Right lobe of liver (tissue), 6 donors: ENCODE measurements around the gene MFAP5. TPM values are rescaled to one million over a fixed set of nuclear protein-coding genes. Genes with fewer than 3 reads are reported as not detected.
"Not testable (repeated sequence)": the region's sequence is repeated elsewhere in the genome, so short reads cannot be mapped to it uniquely, and the experiment has no call there.

Experiments used
- ATAC-seq, 4 donors: fragments of 200-7000 bp; cut with Tn5 transposase; one replicate each; pipeline ENCODE4 v1.9.1; 2020; ENCODE audit warnings: mild to moderate bottlenecking in 4 of 4, moderate library complexity in 4 of 4
- DNase-seq, 3 donors: peaks; one replicate each; pipeline ENCODE4 v3.0.0-alpha.2; 2020
- H3K27ac ChIP-seq, 3 donors: fragments of 200-600 bp; one replicate each; pipeline ENCODE4 v1.8.0; 2022
- H3K27me3 ChIP-seq, 2 donors: fragments of 200-600 bp; one replicate each; pipeline ENCODE4 v1.8.0; 2022
- H3K36me3 ChIP-seq, 4 donors: fragments of 200-600 bp; sonication (generic) in 1 of 4; one replicate each; pipeline versions ENCODE4 v1.5.1 to v1.8.0; 2017 to 2022; ENCODE audit warnings: control low read depth in 1 of 4
- H3K4me1 ChIP-seq, 4 donors: fragments of 200-600 bp; sonication (generic) in 1 of 4; one replicate each; pipeline versions ENCODE4 v1.5.1 to v1.8.0; 2017 to 2022; ENCODE audit warnings: control low read depth in 1 of 4
- H3K4me3 ChIP-seq, 3 donors: fragments of 200-600 bp; one replicate each; pipeline ENCODE4 v1.8.0; 2022
- H3K9me3 ChIP-seq, 4 donors: fragments of 200-600 bp; sonication (generic) in 1 of 4; one replicate each; pipeline versions ENCODE4 v1.5.1 to v1.8.0; 2017 to 2022; ENCODE audit warnings: control low read depth in 1 of 4
- POLR2A ChIP-seq: fragments of 450-650 bp; IDR thresholded peaks from one replicate; pipeline ENCODE4 v1.6.1; 2017; ENCODE audit warnings: antibody characterized with exemption, mild to moderate bottlenecking
- WGBS: methylation state at CpG from one replicate; pipeline ENCODE4 v1.1.6; 2018; ENCODE audit warnings: low coverage, low lambda C conversion rate; ENCODE audit not compliant: insufficient coverage; ENCODE audit errors: missing lambda C conversion rate; 5-methylcytosine and 5-hydroxymethylcytosine counted together
- intact Hi-C, 2 donors: fragments of 100-400 bp; cut with DNase I; formaldehyde crosslinking; loops; one replicate each; pipeline versions ENCODE4 v1.11.2 to v1.14.1; 2022
- total RNA-seq, 6 experiments: library from RNA; depleted of rRNA in 2 of 6; stranded (reverse); fragments of >200 nt in 2 of 6; fragmentation: NEBNext Ultra II Directional in 3 of 6; extraction: Animal tissue kit (Norgen Biotek cat#: 25700) in 3 of 6; gene quantifications; one replicate each; pipeline versions ENCODE4 v1.1.0 to v1.2.4, GENCODE V29; 2016 to 2023
- TF ChIP-seq, protein P1 (sequence below), 4 donors: fragments of 200-600 bp in 3 of 4; fragments of 450-650 bp in 1 of 4; IDR thresholded peaks; one replicate each; pipeline versions ENCODE4 v1.5.1 to v1.8.0; 2016 to 2022; ENCODE audit warnings: antibody characterized with exemption in 4 of 4, mild to moderate bottlenecking in 2 of 4
- donor health status: DM: no; HTN: yes; CAD: no.
- donor health status: DM: no; HTN: no; CAD: no.
- donor health status: DM: no; HTN: no; CAD: no.
- donor health status: DM: no; HTN: yes; CAD: no.
- donor health status: DM: no; HTN: yes; CAD: no.

Gene MFAP5
- total RNA-seq, 6 experiments from 2014 or later, result 0.12 to 0.39 TPM; not detected in 4

DNA sequence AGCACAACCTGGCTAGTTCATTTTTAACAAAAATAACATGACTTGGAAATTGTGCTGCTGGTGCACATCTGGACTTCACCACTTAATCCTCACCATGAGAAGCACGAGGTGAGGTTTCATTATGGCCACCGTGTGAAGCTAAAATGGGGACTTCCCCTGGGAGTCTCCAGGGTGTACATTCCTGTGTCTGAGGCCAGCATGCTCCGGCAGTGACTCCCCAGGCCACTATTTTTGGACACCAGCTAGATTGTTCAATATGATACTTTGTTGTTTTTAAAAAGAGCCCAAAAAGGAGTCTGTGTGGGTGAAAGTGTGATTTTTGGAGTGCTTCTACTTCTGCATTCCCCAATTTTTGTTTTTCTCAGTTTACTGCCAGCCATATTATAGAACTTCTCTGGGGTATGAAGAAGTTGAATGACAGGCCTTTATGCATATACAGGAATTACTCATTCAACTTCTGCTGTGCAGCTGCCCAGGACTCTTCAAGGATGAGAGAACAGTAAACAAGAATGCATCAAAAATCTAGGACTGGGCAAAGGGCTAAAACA lies 33.1 kb downstream of the MFAP5 start:
- Histone ChIP-seq H3K27me3 (no peaks in the 10 kb centered on the region), H3K9me3 (no peaks in the 10 kb centered on the region), H3K36me3 (no peaks in the 10 kb centered on the region), H3K27ac (no peak overlapping the region), H3K4me3 (no peak overlapping the region), H3K4me1 (no peaks in the 10 kb centered on the region)
- DNase-seq, result no peak
- 8% methylated on average over 3 of the region's 3 CpGs for WGBS
- intact Hi-C loops, result no loop called here
- TF ChIP-seq POLR2A, result no peak
- TF ChIP-seq, protein P1, sequence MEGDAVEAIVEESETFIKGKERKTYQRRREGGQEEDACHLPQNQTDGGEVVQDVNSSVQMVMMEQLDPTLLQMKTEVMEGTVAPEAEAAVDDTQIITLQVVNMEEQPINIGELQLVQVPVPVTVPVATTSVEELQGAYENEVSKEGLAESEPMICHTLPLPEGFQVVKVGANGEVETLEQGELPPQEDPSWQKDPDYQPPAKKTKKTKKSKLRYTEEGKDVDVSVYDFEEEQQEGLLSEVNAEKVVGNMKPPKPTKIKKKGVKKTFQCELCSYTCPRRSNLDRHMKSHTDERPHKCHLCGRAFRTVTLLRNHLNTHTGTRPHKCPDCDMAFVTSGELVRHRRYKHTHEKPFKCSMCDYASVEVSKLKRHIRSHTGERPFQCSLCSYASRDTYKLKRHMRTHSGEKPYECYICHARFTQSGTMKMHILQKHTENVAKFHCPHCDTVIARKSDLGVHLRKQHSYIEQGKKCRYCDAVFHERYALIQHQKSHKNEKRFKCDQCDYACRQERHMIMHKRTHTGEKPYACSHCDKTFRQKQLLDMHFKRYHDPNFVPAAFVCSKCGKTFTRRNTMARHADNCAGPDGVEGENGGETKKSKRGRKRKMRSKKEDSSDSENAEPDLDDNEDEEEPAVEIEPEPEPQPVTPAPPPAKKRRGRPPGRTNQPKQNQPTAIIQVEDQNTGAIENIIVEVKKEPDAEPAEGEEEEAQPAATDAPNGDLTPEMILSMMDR (IDR thresholded peaks at IDR 0.05), result no peak
- no peak for ATAC-seq

DNA sequence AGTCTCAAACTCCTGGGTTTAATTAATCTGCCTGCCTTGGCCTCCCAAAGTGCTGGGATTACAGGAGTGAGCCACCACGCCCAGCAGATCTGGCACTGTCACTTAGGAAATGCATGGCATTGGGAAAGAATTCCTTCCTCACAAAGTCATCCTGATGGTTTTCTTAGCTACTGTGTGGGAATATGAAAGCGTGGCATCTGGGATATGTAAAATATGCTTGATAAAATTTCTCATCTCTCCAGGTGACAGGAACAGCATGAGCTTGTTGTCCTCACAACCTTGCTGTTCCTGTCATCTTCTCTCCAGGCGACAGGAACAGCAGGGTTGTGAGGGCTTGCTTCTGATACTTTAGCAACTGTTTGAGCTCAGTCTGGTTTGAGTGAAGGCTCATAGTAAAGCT lies 33.9 kb downstream of the MFAP5 start:
- H3K27ac ChIP-seq, result no peak overlapping the region
- H3K4me3 ChIP-seq, result no peak overlapping the region
- no peaks in the 10 kb centered on the region for H3K9me3 ChIP-seq
- no peak for ATAC-seq
- no peaks in the 10 kb centered on the region for H3K36me3 ChIP-seq
- intact Hi-C loops, result no loop called here
- H3K27me3 ChIP-seq, result no peaks in the 10 kb centered on the region
- TF ChIP-seq, protein P1 (IDR thresholded peaks at IDR 0.05), result no peak
- no peak for TF ChIP-seq POLR2A
- 59% methylated on average over 3 of the region's 3 CpGs for WGBS
- DNase-seq, result no peak
- H3K4me1 ChIP-seq, result no peaks in the 10 kb centered on the region

DNA sequence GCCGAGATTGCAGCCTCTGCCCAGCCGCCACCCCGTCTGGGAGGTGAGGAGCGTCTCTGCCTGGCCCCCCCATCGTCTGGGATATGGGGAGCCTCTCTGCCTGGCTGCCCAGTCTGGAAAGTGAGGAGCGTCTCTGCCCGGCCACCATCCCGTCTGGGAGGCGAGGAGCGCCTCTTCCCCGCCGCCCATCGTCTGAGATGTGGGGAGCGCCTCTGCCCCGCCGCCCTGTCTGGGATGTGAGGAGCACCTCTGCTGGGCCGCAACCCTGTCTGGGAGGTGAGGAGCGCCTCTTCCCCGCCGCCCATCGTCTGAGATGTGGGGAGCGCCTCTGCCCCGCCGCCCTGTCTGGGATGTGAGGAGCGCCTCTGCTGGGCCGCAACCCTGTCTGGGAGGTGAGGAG lies 37.9 kb downstream of the MFAP5 start:
- H3K4me3 ChIP-seq, H3K27me3 ChIP-seq, intact Hi-C loops, ATAC-seq, H3K9me3 ChIP-seq, H3K27ac ChIP-seq, H3K4me1 ChIP-seq, H3K36me3 ChIP-seq, DNase-seq: not testable (repeated sequence)
- WGBS, result no CpG with 5 or more reads among the region's 26 CpGs

- TF ChIP-seq, protein P1 (IDR thresholded peaks at IDR 0.05), result no peak
- no peak for TF ChIP-seq POLR2A
- H3K4me1 ChIP-seq, result no peaks in the 10 kb centered on the region
- no peaks in the 10 kb centered on the region for H3K27me3 ChIP-seq
- no peak for DNase-seq
- no peak for ATAC-seq
- no peaks in the 10 kb centered on the region for H3K9me3 ChIP-seq
- WGBS, result 50% methylated on average over 4 of the region's 4 CpGs
- H3K4me3 ChIP-seq, result no peak overlapping the region
- no peaks in the 10 kb centered on the region for H3K36me3 ChIP-seq
- intact Hi-C loops, result no loop called here
- no peak overlapping the region for H3K27ac ChIP-seq
Measured at GRCh38 chr12:8622646-8623045, 40.0 kb downstream of the MFAP5 start.

DNA sequence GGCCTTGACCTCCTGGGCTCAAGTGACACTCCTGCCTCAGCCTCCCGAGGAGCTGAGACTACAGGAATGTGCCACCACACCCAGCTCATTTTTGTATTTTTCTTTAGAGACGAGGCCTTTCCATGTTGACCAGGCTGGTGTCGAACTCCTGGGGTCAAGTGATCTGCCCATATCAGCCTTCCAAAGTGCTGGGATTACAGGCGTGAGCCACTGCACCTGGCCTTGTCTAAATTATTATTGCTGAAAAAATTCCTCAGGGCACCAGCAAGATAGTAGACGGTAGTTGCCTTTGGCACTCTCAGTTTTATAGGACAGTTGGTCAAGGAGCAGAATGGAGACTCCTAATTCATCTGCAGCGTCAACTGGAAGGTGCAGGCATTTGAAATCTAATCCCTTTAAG lies 47.4 kb downstream of the MFAP5 start:
- no peaks in the 10 kb centered on the region for H3K9me3 ChIP-seq
- DNase-seq (no peak), ATAC-seq (no peak)
- H3K27me3 ChIP-seq, result no peaks in the 10 kb centered on the region
- no peaks in the 10 kb centered on the region for H3K4me1 ChIP-seq
- no peaks in the 10 kb centered on the region for H3K36me3 ChIP-seq
- H3K4me3 ChIP-seq, result no peak overlapping the region
- no peak for TF ChIP-seq POLR2A
- TF ChIP-seq, protein P1 (IDR thresholded peaks at IDR 0.05), result no peak
- 85% methylated on average over 5 of the region's 6 CpGs for WGBS
- intact Hi-C loops, result no loop called here
- H3K27ac ChIP-seq, result no peak overlapping the region

DNA sequence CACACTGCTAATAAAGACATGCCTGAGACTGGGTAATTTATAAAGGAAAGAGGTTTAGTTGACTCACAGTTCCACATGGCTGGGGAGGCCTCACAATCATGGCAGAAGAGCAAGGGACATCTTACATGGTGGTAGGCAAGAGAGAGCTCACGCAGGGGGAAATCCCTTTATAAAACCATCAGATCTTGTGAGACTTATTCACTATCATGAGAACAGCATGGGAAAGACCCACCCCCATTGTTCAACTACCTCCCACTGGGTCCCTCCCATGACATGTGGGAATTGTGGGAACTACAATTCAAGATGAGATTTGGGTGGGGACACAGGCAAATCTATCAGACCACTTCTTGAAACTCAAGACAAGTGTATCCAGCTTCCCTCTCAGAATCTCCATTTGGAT lies 48.7 kb downstream of the MFAP5 start:
- H3K27me3 ChIP-seq, H3K27ac ChIP-seq, H3K9me3 ChIP-seq, intact Hi-C loops, H3K4me3 ChIP-seq, H3K4me1 ChIP-seq, DNase-seq, H3K36me3 ChIP-seq, ATAC-seq: not testable (repeated sequence)
- WGBS, result 80% methylated on average over 1 of the region's 1 CpG
